Natural killer cell (primary cell): ENCODE results near the gene SLCO1A2. TPM values are rescaled to one million over a fixed set of nuclear protein-coding genes. Genes with fewer than 3 reads are reported as not detected.

Experiments
- ATAC-seq, 3 donors: fragments of 150-1000 bp in 2 of 3; fragments of 200-7000 bp in 1 of 3; cut with Tn5 transposase; 1 replicate in 1 of 3; 2 replicates in 2 of 3; pipeline ENCODE4 v1.10.0; 2021; ENCODE audit warnings: mild to moderate bottlenecking in 2 of 3, moderate library complexity in 2 of 3
- DNase-seq, 2 donors: peaks; one replicate each; pipeline versions ENCODE4 v3.0.0 to v3.0.0-alpha.2; 2013 to 2021; ENCODE audit warnings: mixed read lengths in 1 of 2
- H3K27ac ChIP-seq: one replicate; pipeline ENCODE4 v1.5.1; 2013; ENCODE audit warnings: mild to moderate bottlenecking, low read length
- H3K27me3 ChIP-seq: one replicate; pipeline ENCODE4 v1.6.1; 2013; ENCODE audit warnings: low read length; ENCODE audit not compliant: control insufficient read depth, insufficient read depth
- H3K36me3 ChIP-seq: one replicate; pipeline ENCODE4 v1.6.1; 2013; ENCODE audit warnings: low read length; ENCODE audit not compliant: control insufficient read depth, insufficient read depth
- H3K4me1 ChIP-seq: one replicate; pipeline ENCODE4 v1.6.1; 2013; ENCODE audit warnings: low read length; ENCODE audit not compliant: control insufficient read depth, insufficient read depth
- H3K4me3 ChIP-seq: one replicate; pipeline ENCODE4 v1.5.1; 2013; ENCODE audit warnings: low read length
- H3K9me3 ChIP-seq: one replicate; pipeline ENCODE4 v1.6.1; 2013; ENCODE audit warnings: low read length; ENCODE audit not compliant: control insufficient read depth, insufficient read depth
- H3K27ac Mint-ChIP-seq, 2 donors: one replicate each; pipeline ENCODE4 v1.8.0; 2022; ENCODE audit warnings: mild to moderate bottlenecking in 2 of 2, mixed read lengths in 2 of 2, moderate library complexity in 1 of 2
- H3K27me3 Mint-ChIP-seq, 2 donors: one replicate each; pipeline ENCODE4 v1.8.0; 2022; ENCODE audit warnings: low read depth in 2 of 2, mixed read lengths in 2 of 2
- H3K36me3 Mint-ChIP-seq: one replicate; pipeline ENCODE4 v1.8.0; 2022; ENCODE audit warnings: mixed read lengths
- H3K4me1 Mint-ChIP-seq, 2 donors: one replicate each; pipeline ENCODE4 v1.8.0; 2022; ENCODE audit warnings: mixed read lengths in 2 of 2
- H3K4me3 Mint-ChIP-seq: one replicate; pipeline ENCODE4 v1.8.0; 2022; ENCODE audit warnings: mild to moderate bottlenecking, moderate library complexity, mixed read lengths
- H3K9me3 Mint-ChIP-seq, 2 donors: one replicate each; pipeline ENCODE4 v1.8.0; 2022; ENCODE audit warnings: mixed read lengths in 2 of 2
- WGBS: methylation state at CpG from one replicate; pipeline ENCODE4 v1.1.7; 2013; ENCODE audit warnings: missing lambda C conversion rate; ENCODE audit not compliant: insufficient coverage; 5-methylcytosine and 5-hydroxymethylcytosine counted together
- intact Hi-C: fragments of 100-400 bp; cut with micrococcal nuclease; formaldehyde crosslinking; loops from one replicate; pipeline ENCODE4 v1.14.2; 2022
- total RNA-seq, 4 donors: library from RNA; stranded (reverse); fragments of 120-200 nt in 1 of 4; gene quantifications; one replicate each; pipeline versions ENCODE4 v1.2.3 to v1.2.4, GENCODE V29; 2013 to 2022
- TF ChIP-seq, protein P1 (sequence below): fragments of 200-600 bp; IDR thresholded peaks from one replicate; pipeline ENCODE4 v1.8.0; 2022; ENCODE audit warnings: antibody characterized with exemption

SLCO1A2 gene
- total RNA-seq, 3 donors from 2014 or later (not counting 1 experiment from before 2014, with no cell fraction given), result not detected

DNA sequence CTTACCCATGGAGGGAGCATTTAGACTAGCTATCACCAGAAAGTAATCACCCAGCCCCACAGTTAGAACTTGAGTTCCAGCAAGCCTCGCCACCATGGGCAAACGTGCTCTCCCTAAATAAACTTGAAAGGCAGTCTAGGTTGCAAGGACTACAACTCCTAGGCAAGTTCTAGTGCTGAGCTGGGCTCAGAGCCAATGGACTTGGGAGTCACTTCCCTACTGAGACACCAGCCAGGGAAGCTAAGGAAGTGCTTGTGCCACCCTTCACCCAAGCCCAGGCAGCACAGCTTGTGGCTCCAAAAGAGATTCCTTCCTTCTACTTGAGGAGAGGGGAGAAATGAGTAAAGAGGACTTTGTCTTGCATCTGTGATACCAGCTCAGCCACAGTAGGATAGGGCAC, 57.9 kb downstream of the SLCO1A2 start:
- intact Hi-C loops, result no loop called here
- peaks cover 0 to 4% of the 10 kb centered on the region in 2 donors for H3K9me3 Mint-ChIP-seq
- H3K27ac Mint-ChIP-seq, result no peak overlapping the region
- Histone ChIP-seq H3K27me3 (no peaks in the 10 kb centered on the region), H3K9me3 (peaks cover 4% of the 10 kb centered on the region), H3K4me1 (no peaks in the 10 kb centered on the region), H3K36me3 (no peaks in the 10 kb centered on the region), H3K4me3 (no peak overlapping the region), H3K27ac (no peak overlapping the region)
- DNase-seq (no peak), ATAC-seq (no peak)
- TF ChIP-seq, protein P1, sequence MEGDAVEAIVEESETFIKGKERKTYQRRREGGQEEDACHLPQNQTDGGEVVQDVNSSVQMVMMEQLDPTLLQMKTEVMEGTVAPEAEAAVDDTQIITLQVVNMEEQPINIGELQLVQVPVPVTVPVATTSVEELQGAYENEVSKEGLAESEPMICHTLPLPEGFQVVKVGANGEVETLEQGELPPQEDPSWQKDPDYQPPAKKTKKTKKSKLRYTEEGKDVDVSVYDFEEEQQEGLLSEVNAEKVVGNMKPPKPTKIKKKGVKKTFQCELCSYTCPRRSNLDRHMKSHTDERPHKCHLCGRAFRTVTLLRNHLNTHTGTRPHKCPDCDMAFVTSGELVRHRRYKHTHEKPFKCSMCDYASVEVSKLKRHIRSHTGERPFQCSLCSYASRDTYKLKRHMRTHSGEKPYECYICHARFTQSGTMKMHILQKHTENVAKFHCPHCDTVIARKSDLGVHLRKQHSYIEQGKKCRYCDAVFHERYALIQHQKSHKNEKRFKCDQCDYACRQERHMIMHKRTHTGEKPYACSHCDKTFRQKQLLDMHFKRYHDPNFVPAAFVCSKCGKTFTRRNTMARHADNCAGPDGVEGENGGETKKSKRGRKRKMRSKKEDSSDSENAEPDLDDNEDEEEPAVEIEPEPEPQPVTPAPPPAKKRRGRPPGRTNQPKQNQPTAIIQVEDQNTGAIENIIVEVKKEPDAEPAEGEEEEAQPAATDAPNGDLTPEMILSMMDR, result no peak
- 78% methylated on average over 2 of the region's 2 CpGs for WGBS
- no peaks in the 10 kb centered on the region for H3K36me3 Mint-ChIP-seq
- no peaks in the 10 kb centered on the region for H3K4me1 Mint-ChIP-seq
- H3K27me3 Mint-ChIP-seq, result no peaks in the 10 kb centered on the region
- H3K4me3 Mint-ChIP-seq, result no peak overlapping the region

DNA sequence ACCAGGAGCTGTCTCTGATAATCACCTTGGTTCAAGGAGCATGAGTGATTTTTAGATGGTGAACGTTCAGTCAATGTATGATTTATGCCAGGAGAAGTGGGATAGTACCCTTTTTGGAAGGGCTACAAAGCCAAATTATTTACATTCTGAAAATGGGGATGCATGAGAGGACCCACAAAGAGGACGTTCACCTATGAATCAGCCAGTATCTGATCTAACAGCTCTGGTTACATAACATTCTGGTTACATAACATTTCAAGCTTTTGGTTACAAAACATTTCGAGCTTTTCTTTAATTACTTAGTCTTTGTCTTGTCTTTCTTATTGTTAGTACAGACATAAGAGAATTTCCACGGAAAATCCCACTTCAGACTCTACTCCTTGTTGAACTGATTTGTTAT, 68.8 kb downstream of the SLCO1A2 start:
- Histone ChIP-seq H3K27me3 (no peaks in the 10 kb centered on the region), H3K36me3 (no peaks in the 10 kb centered on the region), H3K4me1 (no peaks in the 10 kb centered on the region), H3K27ac (no peak overlapping the region), H3K4me3 (no peak overlapping the region), H3K9me3 (no peaks in the 10 kb centered on the region)
- intact Hi-C loops, result no loop called here
- DNase-seq (no peak), ATAC-seq (no peak)
- Mint-ChIP-seq H3K27ac (no peak overlapping the region), H3K4me3 (no peak overlapping the region), H3K4me1 (no peaks in the 10 kb centered on the region), H3K9me3 (peaks cover 7 to 8% of the 10 kb centered on the region in 2 donors), H3K27me3 (no peaks in the 10 kb centered on the region), H3K36me3 (no peaks in the 10 kb centered on the region)
- TF ChIP-seq, protein P1, result no peak
- 60% methylated on average over 2 of the region's 4 CpGs for WGBS

DNA sequence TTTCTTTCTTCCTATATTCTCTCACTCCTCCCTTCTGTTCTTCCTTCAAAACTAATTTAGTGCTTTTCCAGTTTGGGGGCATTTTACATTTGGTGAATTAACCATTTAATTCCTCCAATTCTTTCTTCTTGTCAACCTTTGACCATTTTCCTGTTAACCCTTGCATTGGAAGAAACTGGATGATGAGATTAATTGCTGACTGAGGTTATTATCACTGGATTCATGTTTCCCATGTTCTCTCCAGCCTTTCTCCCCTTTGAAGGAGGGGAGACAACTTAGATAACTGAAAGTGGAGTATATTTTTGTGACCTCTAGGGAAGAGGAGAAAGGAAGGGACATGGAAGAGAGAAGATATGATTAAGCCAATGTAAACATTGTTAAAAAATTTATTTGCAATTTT, 70.5 kb downstream of the SLCO1A2 start:
- TF ChIP-seq, protein P1, result no peak
- Mint-ChIP-seq H3K4me1 (no peaks in the 10 kb centered on the region), H3K9me3 (peaks cover 7 to 12% of the 10 kb centered on the region in 2 donors), H3K4me3 (no peak overlapping the region), H3K27ac (no peak overlapping the region), H3K27me3 (no peaks in the 10 kb centered on the region), H3K36me3 (no peaks in the 10 kb centered on the region)
- H3K27ac ChIP-seq, result no peak overlapping the region
- intact Hi-C loops, result no loop called here
- DNase-seq (no peak), ATAC-seq (no peak)
- H3K36me3 ChIP-seq, result no peaks in the 10 kb centered on the region
- no peaks in the 10 kb centered on the region for H3K4me1 ChIP-seq
- no peak overlapping the region for H3K4me3 ChIP-seq
- no peaks in the 10 kb centered on the region for H3K27me3 ChIP-seq
- no peaks in the 10 kb centered on the region for H3K9me3 ChIP-seq

DNA sequence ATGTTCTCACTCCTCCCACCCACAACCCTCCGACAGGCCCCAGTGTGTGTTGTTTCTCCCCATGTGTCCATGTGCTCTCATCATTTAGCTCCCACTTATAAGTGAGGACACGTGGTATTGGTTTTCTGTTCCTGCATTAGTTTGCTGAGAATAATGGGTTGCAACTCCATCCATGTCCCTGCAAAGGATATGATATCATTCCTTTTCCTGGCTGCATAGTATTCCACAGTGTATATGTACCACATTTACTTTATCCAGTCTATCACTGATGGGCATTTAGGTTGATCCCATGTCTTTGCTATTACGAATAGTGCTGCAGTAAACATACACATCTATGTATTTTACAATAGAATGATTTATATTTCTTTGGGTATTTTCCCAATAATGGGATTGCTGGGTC, 77.5 kb downstream of the SLCO1A2 start:
- intact Hi-C loops, result no loop called here
- Mint-ChIP-seq H3K27me3 (no peaks in the 10 kb centered on the region), H3K27ac (no peak overlapping the region), H3K4me3 (no peak overlapping the region), H3K4me1 (no peaks in the 10 kb centered on the region), H3K36me3 (no peaks in the 10 kb centered on the region), H3K9me3 (peaks cover 0 to 6% of the 10 kb centered on the region in 2 donors)
- DNase-seq (no peak), ATAC-seq (no peak)
- Histone ChIP-seq H3K9me3 (no peaks in the 10 kb centered on the region), H3K4me1 (no peaks in the 10 kb centered on the region), H3K4me3 (no peak overlapping the region), H3K27ac (no peak overlapping the region), H3K36me3 (no peaks in the 10 kb centered on the region), H3K27me3 (no peaks in the 10 kb centered on the region)
- TF ChIP-seq, protein P1, result no peak
- WGBS, result 100% methylated on average over 1 of the region's 3 CpGs
